Keratinocyte (primary cell): ENCODE data around the gene LACTBL1. TPM values are rescaled to one million over a fixed set of nuclear protein-coding genes. Genes with fewer than 3 reads are reported as not detected.
A peak's percentile ranks its signal among the peaks of the same experiment; 100 is the strongest.

Experiments used
- DNase-seq: peaks from one replicate; pipeline ENCODE4 v3.0.0-alpha.2; 2011; ENCODE audit warnings: low read depth, missing footprints, low spot score
- FAIRE-seq: peaks from 2 replicates; lab custom pipeline; 2011; peaks lifted over from hg19 to GRCh38; lab: Jason Lieb, UNC
- H2AFZ ChIP-seq: 2 replicates; pipeline ENCODE4 v1.6.0; 2012; ENCODE audit warnings: low read length, control low read depth, inconsistent platforms; ENCODE audit not compliant: control insufficient read depth
- H3K27ac ChIP-seq: 2 replicates; pipeline ENCODE4 v1.5.1; 2011; ENCODE audit warnings: low read length; ENCODE audit not compliant: control insufficient read depth, insufficient read depth
- H3K27me3 ChIP-seq: 3 replicates; pipeline ENCODE4 v1.6.0; 2011; ENCODE audit warnings: low read length; ENCODE audit not compliant: control insufficient read depth, insufficient read depth; ENCODE audit errors: extremely low read depth
- H3K36me3 ChIP-seq, 2 experiments: 2 replicates in 1 of 2; 3 replicates in 1 of 2; pipeline ENCODE4 v1.5.1; 2011; ENCODE audit warnings: low read length in 2 of 2, mild to moderate bottlenecking in 1 of 2; ENCODE audit not compliant: control insufficient read depth in 2 of 2, insufficient read depth in 2 of 2; ENCODE audit errors: extremely low read depth in 1 of 2
- H3K4me1 ChIP-seq: 3 replicates; pipeline ENCODE4 v1.5.1; 2011; ENCODE audit warnings: low read length; ENCODE audit not compliant: control insufficient read depth, insufficient read depth; ENCODE audit errors: extremely low read depth
- H3K4me2 ChIP-seq: 3 replicates; pipeline ENCODE4 v1.6.0; 2011; ENCODE audit warnings: low read depth, low read length; ENCODE audit not compliant: control insufficient read depth, insufficient read depth; ENCODE audit errors: extremely low read depth
- H3K4me3 ChIP-seq, 3 experiments: fragments of 200-600 bp in 1 of 3; sonication (generic) in 1 of 3; 2 replicates in 2 of 3; 3 replicates in 1 of 3; pipeline ENCODE4 v1.5.1; 2011 to 2016; ENCODE audit warnings: low read length in 3 of 3, mild to moderate bottlenecking in 3 of 3, control low read depth in 2 of 3, inconsistent platforms in 1 of 3, low read depth in 1 of 3, mixed read lengths in 1 of 3, mixed run types in 1 of 3, moderate library complexity in 1 of 3; ENCODE audit not compliant: control insufficient read depth in 2 of 3, insufficient read depth in 2 of 3; ENCODE audit errors: extremely low read depth in 1 of 3
- H3K79me2 ChIP-seq: 2 replicates; pipeline ENCODE4 v1.6.0; 2012; ENCODE audit warnings: low read length; ENCODE audit not compliant: control insufficient read depth, insufficient read depth
- H3K9ac ChIP-seq: 3 replicates; pipeline ENCODE4 v1.6.0; 2011; ENCODE audit warnings: low read length; ENCODE audit not compliant: control insufficient read depth, insufficient read depth; ENCODE audit errors: extremely low read depth
- H3K9me1 ChIP-seq: 3 replicates; pipeline ENCODE4 v1.6.0; 2011; ENCODE audit warnings: low read length; ENCODE audit not compliant: control insufficient read depth, insufficient read depth; ENCODE audit errors: extremely low read depth
- H3K9me3 ChIP-seq: 2 replicates; pipeline ENCODE4 v1.5.1; 2012; ENCODE audit warnings: low read depth, low read length; ENCODE audit not compliant: control insufficient read depth
- H4K20me1 ChIP-seq: 3 replicates; pipeline ENCODE4 v1.6.0; 2011; ENCODE audit warnings: low read length; ENCODE audit not compliant: control insufficient read depth, insufficient read depth; ENCODE audit errors: extremely low read depth
- EZH2 ChIP-seq: IDR thresholded peaks from one replicate; pipeline ENCODE4 v1.6.1; 2012; ENCODE audit warnings: inconsistent platforms, mild to moderate bottlenecking, low read length, moderate library complexity
- dilution Hi-C: fragments of 300-500 bp; cut with MboI; formaldehyde crosslinking; loops from one replicate; pipeline ENCODE4 v1.7.0; 2020; ENCODE audit warnings: low sequenced_read_pairs; ENCODE audit not compliant: extremely low pct_ligation_motif_present
- polyA plus RNA-seq, 5 experiments: library from polyadenylated mRNA; depleted of rRNA in 3 of 5; stranded (reverse) in 3 of 5; stranded (forward) in 1 of 5; unstranded in 1 of 5; fragments of >200 nt; gene quantifications; 1 replicate in 1 of 5; 2 replicates in 3 of 5; 3 replicates in 1 of 5; pipeline versions ENCODE4 v1.2.1 to v1.2.3, GENCODE V29; 2011 to 2012; ENCODE audit warnings: missing spikeins in 2 of 5, low read depth in 1 of 5, low replicate concordance in 1 of 5
- TF ChIP-seq, protein P1 (sequence below), 3 experiments: IDR thresholded peaks in 1 of 3; conservative IDR thresholded peaks in 1 of 3; optimal IDR thresholded peaks in 1 of 3; 2 replicates in 2 of 3; 3 replicates in 1 of 3; pipeline versions ENCODE3 to v1.5.1; 2011; ENCODE audit warnings: low read length in 3 of 3, mild to moderate bottlenecking in 3 of 3, moderate library complexity in 2 of 3, control low read depth in 1 of 3, inconsistent platforms in 1 of 3; ENCODE audit not compliant: insufficient read depth in 2 of 3; ENCODE audit errors: extremely low read depth in 1 of 3

Gene LACTBL1
- polyA plus RNA-seq, 1 donor (not counting 4 experiments of a cell fraction or from before 2014, with no cell fraction given), result not detected

DNA sequence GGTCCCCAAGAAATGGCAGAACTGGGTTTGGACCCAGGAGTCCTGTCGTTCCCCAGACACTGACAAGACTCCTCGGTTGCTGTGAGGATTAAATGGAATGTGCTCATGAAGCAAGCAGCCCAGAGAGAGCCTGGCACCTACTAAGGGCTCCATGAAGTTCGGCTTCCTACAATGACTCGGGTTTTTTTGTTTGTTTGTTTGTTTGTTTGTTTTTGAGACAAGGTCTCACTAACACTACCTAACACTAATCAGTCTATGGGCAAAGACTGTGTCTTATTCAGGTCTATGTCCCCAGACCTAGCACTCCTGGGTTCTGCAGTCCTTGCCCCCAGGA is 3.4 kb upstream of the LACTBL1 start:
- Histone ChIP-seq H3K79me2 (no peaks in the 10 kb centered on the region), H3K4me1 (peaks cover 21% of the 10 kb centered on the region), H4K20me1 (no peaks in the 10 kb centered on the region), H3K9me3 (no peaks in the 10 kb centered on the region), H3K27me3 (peaks cover 5% of the 10 kb centered on the region), H3K4me2 (peak overlapping the region; percentile 24), H3K9me1 (no peaks in the 10 kb centered on the region), H3K9ac (no peak overlapping the region), H2AFZ (peak overlapping the region; percentile 80), H3K36me3 (no peaks in the 10 kb centered on the region), H3K4me3 (no peak overlapping the region), H3K27ac (no peak overlapping the region)
- dilution Hi-C loops, result no loop called here
- no peak for DNase-seq
- FAIRE-seq, result no peak
- no peak for TF ChIP-seq EZH2

DNA sequence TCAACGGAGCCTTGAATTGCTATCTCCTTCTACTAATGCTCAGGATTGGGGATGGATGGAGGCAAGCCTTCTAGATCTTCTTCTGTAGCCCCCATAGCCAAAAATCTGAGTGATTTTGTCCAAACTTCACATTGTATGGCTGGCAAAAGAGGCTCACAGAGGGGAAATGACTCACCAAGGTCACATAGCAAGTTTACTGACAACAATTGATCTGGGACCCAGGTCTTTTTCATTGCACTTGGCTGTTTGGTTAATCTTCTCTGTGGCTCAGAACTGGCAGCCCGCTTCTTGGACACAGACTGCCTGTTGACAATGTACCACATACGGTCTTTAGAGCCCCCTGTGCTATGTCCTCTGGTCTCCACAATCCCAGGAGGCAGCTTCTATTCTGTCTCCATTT is 3.0 kb upstream of the LACTBL1 start:
- H3K4me3 ChIP-seq, result no peak overlapping the region
- H3K36me3 ChIP-seq, result no peaks in the 10 kb centered on the region
- no peak overlapping the region for H2AFZ ChIP-seq
- H3K27ac ChIP-seq, result no peak overlapping the region
- no peaks in the 10 kb centered on the region for H4K20me1 ChIP-seq
- no peaks in the 10 kb centered on the region for H3K79me2 ChIP-seq
- no peaks in the 10 kb centered on the region for H3K9me1 ChIP-seq
- FAIRE-seq (peak; percentile 5), DNase-seq (no peak)
- no peak overlapping the region for H3K9ac ChIP-seq
- H3K9me3 ChIP-seq, result no peaks in the 10 kb centered on the region
- H3K27me3 ChIP-seq, result peaks cover 8% of the 10 kb centered on the region
- TF ChIP-seq, protein P1, sequence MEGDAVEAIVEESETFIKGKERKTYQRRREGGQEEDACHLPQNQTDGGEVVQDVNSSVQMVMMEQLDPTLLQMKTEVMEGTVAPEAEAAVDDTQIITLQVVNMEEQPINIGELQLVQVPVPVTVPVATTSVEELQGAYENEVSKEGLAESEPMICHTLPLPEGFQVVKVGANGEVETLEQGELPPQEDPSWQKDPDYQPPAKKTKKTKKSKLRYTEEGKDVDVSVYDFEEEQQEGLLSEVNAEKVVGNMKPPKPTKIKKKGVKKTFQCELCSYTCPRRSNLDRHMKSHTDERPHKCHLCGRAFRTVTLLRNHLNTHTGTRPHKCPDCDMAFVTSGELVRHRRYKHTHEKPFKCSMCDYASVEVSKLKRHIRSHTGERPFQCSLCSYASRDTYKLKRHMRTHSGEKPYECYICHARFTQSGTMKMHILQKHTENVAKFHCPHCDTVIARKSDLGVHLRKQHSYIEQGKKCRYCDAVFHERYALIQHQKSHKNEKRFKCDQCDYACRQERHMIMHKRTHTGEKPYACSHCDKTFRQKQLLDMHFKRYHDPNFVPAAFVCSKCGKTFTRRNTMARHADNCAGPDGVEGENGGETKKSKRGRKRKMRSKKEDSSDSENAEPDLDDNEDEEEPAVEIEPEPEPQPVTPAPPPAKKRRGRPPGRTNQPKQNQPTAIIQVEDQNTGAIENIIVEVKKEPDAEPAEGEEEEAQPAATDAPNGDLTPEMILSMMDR (optimal IDR thresholded peaks at IDR 0.05 in 1 of 3, IDR thresholded peaks at IDR 0.05 in 1 of 3, conservative IDR thresholded peaks at IDR 0.05 in 1 of 3; ENCODE audit: extremely low read depth in 1 of 3, insufficient read depth in 2 of 3, low read length in 3 of 3), result no peak
- TF ChIP-seq EZH2, result no peak
- no peak overlapping the region for H3K4me2 ChIP-seq
- peaks cover 21% of the 10 kb centered on the region for H3K4me1 ChIP-seq
- dilution Hi-C loops, result no loop called here
